ENCODE measurements around the gene MAPKAP1.
A peak's percentile ranks its signal among the peaks of the same experiment; 100 is the strongest.

Gene MAPKAP1

GRCh38 chr9:125749951-125750626, 43.1 kb upstream of the MAPKAP1 start:
- DNase-seq (ENCODE audit: low spot score), result no peak
- TF ChIP-seq CTCF (IDR thresholded peaks at IDR 0.05; ENCODE audit: borderline replicate concordance, control extremely low read depth, extremely low read depth, insufficient read depth, missing control alignments), result no peak
- in situ Hi-C loops (cut with MboI; ENCODE audit: low sequenced_read_pairs, unreplicated experiment), result loop anchor here (10.0 to 25.0 kb wide), 2 partner anchors 105 to 338 kb away; no protein-coding TSS in a partner anchor

- in situ Hi-C loops (cut with MboI; ENCODE audit: low sequenced_read_pairs, unreplicated experiment), result loop anchor here (25.0 kb wide), 1 partner anchor 337 kb away; no protein-coding TSS in a partner anchor
- TF ChIP-seq CTCF (IDR thresholded peaks at IDR 0.05; ENCODE audit: borderline replicate concordance, control extremely low read depth, extremely low read depth, insufficient read depth, missing control alignments), result no peak
- no peak for DNase-seq (ENCODE audit: low spot score)
Measured at GRCh38 chr9:125749287-125749935, 42.4 kb upstream of the MAPKAP1 start.

- DNase-seq (ENCODE audit: low spot score), result peak; percentile 29
Measured at GRCh38 chr9:125748446-125749099, 41.6 kb upstream of the MAPKAP1 start.

GRCh38 chr9:125747765-125748445, 40.9 kb upstream of the MAPKAP1 start:
- in situ Hi-C loops (cut with MboI; ENCODE audit: low sequenced_read_pairs, unreplicated experiment), result loop anchor here (25.0 kb wide), 1 partner anchor 336 kb away; no protein-coding TSS in a partner anchor
- peak; percentile 61 for DNase-seq (ENCODE audit: low spot score)
- no peak for TF ChIP-seq CTCF (IDR thresholded peaks at IDR 0.05; ENCODE audit: borderline replicate concordance, control extremely low read depth, extremely low read depth, insufficient read depth, missing control alignments)

More at GRCh38 chr9:125748446-125749099, 41.6 kb upstream of the MAPKAP1 start:
- in situ Hi-C loops (cut with MboI; ENCODE audit: low sequenced_read_pairs, unreplicated experiment), result loop anchor here (25.0 kb wide), 1 partner anchor 336 kb away; no protein-coding TSS in a partner anchor
- no peak for TF ChIP-seq CTCF (IDR thresholded peaks at IDR 0.05; ENCODE audit: borderline replicate concordance, control extremely low read depth, extremely low read depth, insufficient read depth, missing control alignments)

- in situ Hi-C loops (cut with MboI; ENCODE audit: low sequenced_read_pairs, unreplicated experiment), result loop anchor here (25.0 kb wide), 1 partner anchor 335 kb away; no protein-coding TSS in a partner anchor
- TF ChIP-seq CTCF (IDR thresholded peaks at IDR 0.05; ENCODE audit: borderline replicate concordance, control extremely low read depth, extremely low read depth, insufficient read depth, missing control alignments), result no peak
- DNase-seq (ENCODE audit: low spot score), result peak; percentile 78
Measured at GRCh38 chr9:125747053-125747764, 40.2 kb upstream of the MAPKAP1 start, which contains the start of gene PBX3. Gene PBX3, plus strand, starts transcription at chr9:125747373.
